ACC112 (cell line): Measurements from ENCODE around the gene GALNT13.

ENCODE experiments used
- H2AFZ ChIP-seq: fragments of 200-600 bp; sonication (generic); one replicate; pipeline ENCODE4 v1.6.0; 2017; ENCODE audit warnings: antibody characterized with exemption, low read length; ENCODE audit not compliant: unreplicated experiment
- H3K27ac ChIP-seq: fragments of 200-600 bp; sonication (generic); 2 replicates; pipeline ENCODE4 v1.5.1; 2014; ENCODE audit warnings: low read depth, mild to moderate bottlenecking, antibody characterized with exemption, low read length, moderate library complexity
- H3K27me3 ChIP-seq: fragments of 200-600 bp; sonication (generic); 2 replicates; pipeline ENCODE4 v1.6.1; 2014; ENCODE audit warnings: mild to moderate bottlenecking, antibody characterized with exemption, low read length, moderate library complexity, mixed read lengths; ENCODE audit not compliant: insufficient read depth
- H3K36me3 ChIP-seq: fragments of 200-600 bp; sonication (generic); 2 replicates; pipeline ENCODE4 v1.6.1; 2016; ENCODE audit warnings: mild to moderate bottlenecking, antibody characterized with exemption, low read length, moderate library complexity, mixed read lengths; ENCODE audit not compliant: insufficient read depth
- H3K4me1 ChIP-seq: fragments of 200-600 bp; sonication (generic); one replicate; pipeline ENCODE4 v1.6.1; 2016; ENCODE audit warnings: low read length, mixed read lengths; ENCODE audit not compliant: insufficient read depth, unreplicated experiment, control insufficient read depth
- H3K4me3 ChIP-seq: fragments of 200-600 bp; sonication (generic); 2 replicates; pipeline ENCODE4 v1.5.1; 2014; ENCODE audit warnings: mild to moderate bottlenecking, low read depth, low read length
- H3K79me2 ChIP-seq: fragments of 200-600 bp; sonication (generic); one replicate; pipeline ENCODE4 v1.6.0; 2016; ENCODE audit warnings: low read length; ENCODE audit not compliant: control insufficient read depth, unreplicated experiment, insufficient read depth

The GALNT13 gene

GRCh38 chr2:154173919-154174318 is 302.2 kb downstream of the GALNT13 start:
- no peaks in the 10 kb centered on the region for H3K79me2 ChIP-seq
- H3K4me3 ChIP-seq, result no peak overlapping the region
- no peak overlapping the region for H3K27ac ChIP-seq
- H3K4me1 ChIP-seq, result no peaks in the 10 kb centered on the region
- H2AFZ ChIP-seq, result no peak overlapping the region
- H3K27me3 ChIP-seq, result no peaks in the 10 kb centered on the region
- H3K36me3 ChIP-seq, result no peaks in the 10 kb centered on the region

- Histone ChIP-seq H3K4me1 (no peaks in the 10 kb centered on the region), H3K27me3 (no peaks in the 10 kb centered on the region), H2AFZ (no peak overlapping the region), H3K79me2 (no peaks in the 10 kb centered on the region), H3K4me3 (no peak overlapping the region), H3K27ac (no peak overlapping the region), H3K36me3 (no peaks in the 10 kb centered on the region)
These were observed 310.3 kb downstream of the GALNT13 start for GRCh38 chr2:154182008-154182407.

- H3K36me3 ChIP-seq, result no peaks in the 10 kb centered on the region
- H3K4me3 ChIP-seq, result no peak overlapping the region
- no peaks in the 10 kb centered on the region for H3K27me3 ChIP-seq
- no peaks in the 10 kb centered on the region for H3K79me2 ChIP-seq
- H2AFZ ChIP-seq, result no peak overlapping the region
- H3K27ac ChIP-seq, result no peak overlapping the region
- H3K4me1 ChIP-seq, result no peaks in the 10 kb centered on the region
These were observed 316.2 kb downstream of the GALNT13 start for GRCh38 chr2:154187948-154188347.

- no peaks in the 10 kb centered on the region for H3K79me2 ChIP-seq
- no peaks in the 10 kb centered on the region for H3K4me1 ChIP-seq
- H3K27me3 ChIP-seq, result no peaks in the 10 kb centered on the region
- no peaks in the 10 kb centered on the region for H3K36me3 ChIP-seq
- no peak overlapping the region for H3K4me3 ChIP-seq
- no peak overlapping the region for H3K27ac ChIP-seq
- H2AFZ ChIP-seq, result no peak overlapping the region
These were observed 318.2 kb downstream of the GALNT13 start for GRCh38 chr2:154189953-154190352.

- no peaks in the 10 kb centered on the region for H3K36me3 ChIP-seq
- H3K4me1 ChIP-seq, result no peaks in the 10 kb centered on the region
- H3K4me3 ChIP-seq, result no peak overlapping the region
- no peak overlapping the region for H2AFZ ChIP-seq
- no peaks in the 10 kb centered on the region for H3K79me2 ChIP-seq
- no peak overlapping the region for H3K27ac ChIP-seq
- H3K27me3 ChIP-seq, result no peaks in the 10 kb centered on the region
These were observed 321.5 kb downstream of the GALNT13 start for GRCh38 chr2:154193246-154193645.

GRCh38 chr2:154194909-154195643 is 323.4 kb downstream of the GALNT13 start:
- H3K27me3 ChIP-seq, result no peaks in the 10 kb centered on the region
- H3K79me2 ChIP-seq, result no peaks in the 10 kb centered on the region
- H2AFZ ChIP-seq, result no peak overlapping the region
- no peak overlapping the region for H3K27ac ChIP-seq
- no peak overlapping the region for H3K4me3 ChIP-seq
- no peaks in the 10 kb centered on the region for H3K4me1 ChIP-seq
- no peaks in the 10 kb centered on the region for H3K36me3 ChIP-seq

- H3K27me3 ChIP-seq, result no peaks in the 10 kb centered on the region
- no peak overlapping the region for H3K27ac ChIP-seq
- H3K4me1 ChIP-seq, result no peaks in the 10 kb centered on the region
- H3K36me3 ChIP-seq, result no peaks in the 10 kb centered on the region
- H3K79me2 ChIP-seq, result no peaks in the 10 kb centered on the region
- no peak overlapping the region for H2AFZ ChIP-seq
- H3K4me3 ChIP-seq, result no peak overlapping the region
These were observed 324.0 kb downstream of the GALNT13 start for GRCh38 chr2:154195644-154196195.

- H3K4me3 ChIP-seq, result no peak overlapping the region
- no peaks in the 10 kb centered on the region for H3K36me3 ChIP-seq
- H2AFZ ChIP-seq, result no peak overlapping the region
- no peaks in the 10 kb centered on the region for H3K79me2 ChIP-seq
- H3K4me1 ChIP-seq, result no peaks in the 10 kb centered on the region
- H3K27me3 ChIP-seq, result no peaks in the 10 kb centered on the region
- no peak overlapping the region for H3K27ac ChIP-seq
These were observed 327.1 kb downstream of the GALNT13 start for GRCh38 chr2:154198866-154199265.

GRCh38 chr2:154203206-154203605 is 331.5 kb downstream of the GALNT13 start:
- no peak overlapping the region for H3K27ac ChIP-seq
- no peak overlapping the region for H3K4me3 ChIP-seq
- H3K27me3 ChIP-seq, result no peaks in the 10 kb centered on the region
- no peaks in the 10 kb centered on the region for H3K36me3 ChIP-seq
- no peaks in the 10 kb centered on the region for H3K79me2 ChIP-seq
- H2AFZ ChIP-seq, result no peak overlapping the region
- no peaks in the 10 kb centered on the region for H3K4me1 ChIP-seq

GRCh38 chr2:154203902-154204301 is 332.2 kb downstream of the GALNT13 start:
- H3K79me2 ChIP-seq, result no peaks in the 10 kb centered on the region
- no peak overlapping the region for H3K4me3 ChIP-seq
- H3K27me3 ChIP-seq, result no peaks in the 10 kb centered on the region
- H3K36me3 ChIP-seq, result no peaks in the 10 kb centered on the region
- H3K27ac ChIP-seq, result no peak overlapping the region
- H3K4me1 ChIP-seq, result no peaks in the 10 kb centered on the region
- H2AFZ ChIP-seq, result no peak overlapping the region

GRCh38 chr2:154207288-154208047 is 335.7 kb downstream of the GALNT13 start:
- Histone ChIP-seq H3K79me2 (no peaks in the 10 kb centered on the region), H3K27me3 (no peaks in the 10 kb centered on the region), H3K4me3 (no peak overlapping the region), H3K4me1 (no peaks in the 10 kb centered on the region), H2AFZ (no peak overlapping the region), H3K36me3 (no peaks in the 10 kb centered on the region), H3K27ac (no peak overlapping the region)
